Neural progenitor cell (in vitro differentiated cells): ENCODE data around the gene SLC4A5. TPM values are rescaled to one million over a fixed set of nuclear protein-coding genes. Genes with fewer than 3 reads are reported as not detected.

Experiments used
- DNase-seq: peaks from one replicate; pipeline ENCODE4 v3.0.0-alpha.2; 2016; ENCODE audit warnings: low spot score
- H2AFZ ChIP-seq: fragments of 200-600 bp; sonication (generic); replicated peaks from 2 replicates; pipeline ENCODE4 v1.6.1; 2016; ENCODE audit warnings: antibody characterized with exemption
- H3F3A ChIP-seq: fragments of 200-600 bp; sonication (generic); 2 replicates; pipeline ENCODE4 v1.6.1; 2016; ENCODE audit warnings: antibody characterized with exemption, low read depth
- H3K27ac ChIP-seq: fragments of 200-600 bp; sonication (generic); 2 replicates; pipeline ENCODE4 v1.5.1; 2016; ENCODE audit warnings: mild to moderate bottlenecking
- H3K27me3 ChIP-seq: fragments of 200-600 bp; sonication (generic); 2 replicates; pipeline ENCODE4 v1.6.1; 2016; ENCODE audit warnings: mild to moderate bottlenecking, moderate library complexity
- H3K36me3 ChIP-seq: fragments of 200-600 bp; sonication (generic); 2 replicates; pipeline ENCODE4 v1.5.1; 2016
- H3K4me1 ChIP-seq: fragments of 200-600 bp; sonication (generic); 2 replicates; pipeline ENCODE4 v1.6.1; 2016; ENCODE audit warnings: mixed run types
- H3K4me2 ChIP-seq: fragments of 200-600 bp; sonication (generic); 2 replicates; pipeline ENCODE4 v1.6.1; 2016
- H3K4me3 ChIP-seq: fragments of 200-600 bp; sonication (generic); 2 replicates; pipeline ENCODE4 v1.5.1; 2016
- H3K79me2 ChIP-seq: fragments of 200-600 bp; sonication (generic); 2 replicates; pipeline ENCODE4 v1.6.1; 2016; ENCODE audit warnings: low read depth
- H3K9ac ChIP-seq: fragments of 200-600 bp; sonication (generic); 2 replicates; pipeline ENCODE4 v1.6.1; 2016
- H3K9me3 ChIP-seq: fragments of 200-600 bp; sonication (generic); 2 replicates; pipeline ENCODE4 v1.5.1; 2016; ENCODE audit warnings: low read depth
- H4K20me1 ChIP-seq: fragments of 200-600 bp; sonication (generic); 2 replicates; pipeline ENCODE4 v1.6.1; 2016; ENCODE audit warnings: low read depth
- H3K27ac Mint-ChIP-seq: 3 replicates; pipeline ENCODE4 v1.8.0; 2021; ENCODE audit warnings: mixed read lengths
- H3K27me3 Mint-ChIP-seq: 2 replicates; pipeline ENCODE4 v1.8.0; 2022; ENCODE audit warnings: low read depth, mild to moderate bottlenecking, inconsistent platforms, moderate library complexity, mixed read lengths; ENCODE audit not compliant: insufficient read depth
- H3K36me3 Mint-ChIP-seq: 3 replicates; pipeline ENCODE4 v1.8.0; 2021; ENCODE audit warnings: mixed read lengths
- H3K4me1 Mint-ChIP-seq: 3 replicates; pipeline ENCODE4 v1.8.0; 2021; ENCODE audit warnings: mixed read lengths
- H3K4me3 Mint-ChIP-seq: 3 replicates; pipeline ENCODE4 v1.8.0; 2021; ENCODE audit warnings: mild to moderate bottlenecking, moderate library complexity, mixed read lengths
- H3K9me3 Mint-ChIP-seq: 3 replicates; pipeline ENCODE4 v1.8.0; 2020; ENCODE audit warnings: mixed read lengths
- EZH2 ChIP-seq: fragments of 200-600 bp; sonication (generic); IDR thresholded peaks from 2 replicates; pipeline ENCODE4 v1.6.1; 2017; ENCODE audit warnings: antibody characterized with exemption, mild to moderate bottlenecking, moderate library complexity
- EZH2phosphoT487 ChIP-seq: fragments of 200-600 bp; sonication (generic); IDR thresholded peaks from 2 replicates; pipeline ENCODE4 v1.6.1; 2017; ENCODE audit warnings: antibody characterized with exemption
- total RNA-seq: library from RNA; depleted of rRNA; stranded (reverse); fragments of >200 nt; gene quantifications from 2 replicates; pipeline ENCODE4 v1.2.3, GENCODE V29; 2015; ENCODE audit warnings: low replicate concordance
- TF ChIP-seq, protein P1 (sequence below): fragments of 200-600 bp; sonication (generic); IDR thresholded peaks from 2 replicates; pipeline ENCODE4 v1.5.1; 2017; ENCODE audit warnings: antibody characterized with exemption, mild to moderate bottlenecking

The SLC4A5 gene
- total RNA-seq, 1 donor from 2014 or later, result 2.0 TPM

DNA sequence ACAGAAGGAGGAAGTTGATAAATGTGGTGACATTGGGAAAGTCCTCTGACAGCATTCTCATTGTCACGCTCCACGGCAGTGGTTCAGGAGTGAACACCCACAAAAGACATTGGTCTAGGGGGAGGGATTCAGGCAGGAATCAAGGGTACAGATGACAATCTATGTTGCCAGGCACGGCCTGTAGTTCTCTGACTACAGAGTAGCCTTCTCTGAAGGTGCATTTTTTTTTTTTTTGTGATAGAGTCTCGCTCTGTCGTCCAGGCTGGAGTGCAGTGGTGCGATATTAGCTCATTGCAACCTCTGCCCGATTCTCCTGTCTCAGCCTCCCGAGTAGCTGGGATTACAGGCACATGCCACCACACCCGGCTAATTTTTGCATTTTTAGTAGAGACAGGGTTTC, 157.2 kb downstream of the SLC4A5 start:
- no peak overlapping the region for H3K4me3 Mint-ChIP-seq
- H3F3A ChIP-seq, result peaks cover 6% of the 10 kb centered on the region
- no peak overlapping the region for H3K27ac ChIP-seq
- H3K9me3 ChIP-seq, result no peaks in the 10 kb centered on the region
- H4K20me1 ChIP-seq, result no peaks in the 10 kb centered on the region
- H3K27me3 Mint-ChIP-seq, result peaks cover 11% of the 10 kb centered on the region
- H3K4me1 ChIP-seq, result no peaks in the 10 kb centered on the region
- no peak overlapping the region for H3K27ac Mint-ChIP-seq
- no peak overlapping the region for H3K4me2 ChIP-seq
- H3K79me2 ChIP-seq, result no peaks in the 10 kb centered on the region
- H3K4me3 ChIP-seq, result no peak overlapping the region
- H3K27me3 ChIP-seq, result no peaks in the 10 kb centered on the region
- no peaks in the 10 kb centered on the region for H3K36me3 ChIP-seq
- H2AFZ ChIP-seq, result no peak overlapping the region
- H3K36me3 Mint-ChIP-seq, result no peaks in the 10 kb centered on the region
- DNase-seq, result no peak
- H3K4me1 Mint-ChIP-seq, result no peaks in the 10 kb centered on the region
- H3K9ac ChIP-seq, result no peak overlapping the region
- no peaks in the 10 kb centered on the region for H3K9me3 Mint-ChIP-seq
- TF ChIP-seq EZH2 (no peak), EZH2phosphoT487 (no peak)
- TF ChIP-seq, protein P1, sequence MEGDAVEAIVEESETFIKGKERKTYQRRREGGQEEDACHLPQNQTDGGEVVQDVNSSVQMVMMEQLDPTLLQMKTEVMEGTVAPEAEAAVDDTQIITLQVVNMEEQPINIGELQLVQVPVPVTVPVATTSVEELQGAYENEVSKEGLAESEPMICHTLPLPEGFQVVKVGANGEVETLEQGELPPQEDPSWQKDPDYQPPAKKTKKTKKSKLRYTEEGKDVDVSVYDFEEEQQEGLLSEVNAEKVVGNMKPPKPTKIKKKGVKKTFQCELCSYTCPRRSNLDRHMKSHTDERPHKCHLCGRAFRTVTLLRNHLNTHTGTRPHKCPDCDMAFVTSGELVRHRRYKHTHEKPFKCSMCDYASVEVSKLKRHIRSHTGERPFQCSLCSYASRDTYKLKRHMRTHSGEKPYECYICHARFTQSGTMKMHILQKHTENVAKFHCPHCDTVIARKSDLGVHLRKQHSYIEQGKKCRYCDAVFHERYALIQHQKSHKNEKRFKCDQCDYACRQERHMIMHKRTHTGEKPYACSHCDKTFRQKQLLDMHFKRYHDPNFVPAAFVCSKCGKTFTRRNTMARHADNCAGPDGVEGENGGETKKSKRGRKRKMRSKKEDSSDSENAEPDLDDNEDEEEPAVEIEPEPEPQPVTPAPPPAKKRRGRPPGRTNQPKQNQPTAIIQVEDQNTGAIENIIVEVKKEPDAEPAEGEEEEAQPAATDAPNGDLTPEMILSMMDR, result no peak

DNA sequence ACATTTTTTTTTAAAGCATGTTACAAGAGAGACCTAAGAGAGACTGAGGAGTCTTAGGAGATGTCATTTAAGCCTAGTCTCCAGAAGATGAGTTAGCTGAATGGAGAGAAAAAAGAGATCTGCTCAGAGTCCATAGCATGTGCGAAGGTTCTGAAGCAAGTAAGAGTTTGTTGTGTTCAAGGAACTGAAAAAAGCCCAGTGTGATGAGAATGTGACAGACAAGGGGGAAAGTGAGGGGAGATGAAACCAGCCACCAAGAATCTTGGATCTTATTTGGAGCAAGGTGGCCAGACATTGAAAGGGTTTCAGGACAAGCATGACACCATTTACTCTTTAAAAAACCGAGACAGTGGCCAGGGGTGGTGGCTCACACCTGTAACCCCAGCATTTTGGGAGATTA, 159.3 kb downstream of the SLC4A5 start:
- Mint-ChIP-seq H3K4me1 (no peaks in the 10 kb centered on the region), H3K9me3 (no peaks in the 10 kb centered on the region), H3K4me3 (no peak overlapping the region), H3K36me3 (no peaks in the 10 kb centered on the region), H3K27me3 (peaks cover 7% of the 10 kb centered on the region), H3K27ac (no peak overlapping the region)
- Histone ChIP-seq H3K27ac (no peak overlapping the region), H3K4me1 (no peaks in the 10 kb centered on the region), H3K4me2 (no peak overlapping the region), H3K9me3 (no peaks in the 10 kb centered on the region), H2AFZ (no peak overlapping the region), H3K27me3 (no peaks in the 10 kb centered on the region), H3F3A (peaks cover 6% of the 10 kb centered on the region), H3K9ac (no peak overlapping the region), H3K4me3 (no peak overlapping the region), H4K20me1 (no peaks in the 10 kb centered on the region), H3K36me3 (no peaks in the 10 kb centered on the region), H3K79me2 (no peaks in the 10 kb centered on the region)
- DNase-seq, result no peak
- TF ChIP-seq EZH2, result no peak
- no peak for TF ChIP-seq EZH2phosphoT487
- TF ChIP-seq, protein P1, result no peak

DNA sequence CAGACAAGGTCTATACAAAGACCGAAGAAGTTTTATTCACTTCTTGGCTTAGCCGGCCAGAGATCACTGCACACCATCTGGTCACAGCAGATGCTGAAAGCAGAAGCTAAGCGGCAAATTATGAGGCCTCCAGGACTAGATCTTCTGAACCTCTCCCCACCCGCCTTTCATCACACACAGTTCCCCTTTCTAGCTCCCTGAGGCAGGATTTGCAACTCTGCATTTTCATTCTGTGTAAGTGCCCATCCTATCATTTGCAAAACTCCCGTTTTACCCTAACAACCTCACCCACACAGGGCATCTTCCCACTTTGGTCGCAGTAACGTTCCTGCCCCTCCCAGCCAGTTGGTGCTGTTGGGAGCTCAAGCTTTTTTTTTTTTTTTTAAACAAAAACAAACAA, 161.5 kb downstream of the SLC4A5 start:
- Histone ChIP-seq H3F3A (peaks cover 12% of the 10 kb centered on the region), H3K36me3 (peaks cover 6% of the 10 kb centered on the region), H3K9ac (no peak overlapping the region), H3K27ac (no peak overlapping the region), H3K27me3 (no peaks in the 10 kb centered on the region), H3K79me2 (peaks cover 18% of the 10 kb centered on the region), H3K4me1 (peaks cover 7% of the 10 kb centered on the region), H2AFZ (peak overlapping the region; percentile 94), H3K4me3 (no peak overlapping the region), H3K9me3 (no peaks in the 10 kb centered on the region), H3K4me2 (no peak overlapping the region), H4K20me1 (peaks cover 14% of the 10 kb centered on the region)
- peaks cover 3% of the 10 kb centered on the region for H3K36me3 Mint-ChIP-seq
- peaks cover 7% of the 10 kb centered on the region for H3K4me1 Mint-ChIP-seq
- no peak for DNase-seq
- no peak overlapping the region for H3K4me3 Mint-ChIP-seq
- no peak overlapping the region for H3K27ac Mint-ChIP-seq
- TF ChIP-seq EZH2phosphoT487 (no peak), EZH2 (no peak)
- TF ChIP-seq, protein P1, result no peak
- H3K9me3 Mint-ChIP-seq, result peaks cover 3% of the 10 kb centered on the region
- H3K27me3 Mint-ChIP-seq, result peaks cover 4% of the 10 kb centered on the region
